PFSK-1 (cell line): ENCODE results near the gene PIGV.

Source experiments
- FOXP2 ChIP-seq: optimal IDR thresholded peaks from 2 replicates; pipeline ENCODE3; 2011; ENCODE audit warnings: borderline replicate concordance, control low read depth, inconsistent platforms; ENCODE audit not compliant: insufficient read depth; ENCODE audit errors: extremely low read length, extremely low read depth
- POLR2AphosphoS5 ChIP-seq: IDR thresholded peaks from 2 replicates; pipeline ENCODE4 v1.6.1; 2012; ENCODE audit warnings: low read depth, mild to moderate bottlenecking, control low read depth, low read length, moderate library complexity
- SIN3A ChIP-seq: IDR thresholded peaks from 2 replicates; pipeline ENCODE4 v1.6.1; 2012; ENCODE audit warnings: mild to moderate bottlenecking, low read length, moderate library complexity, borderline replicate concordance; ENCODE audit not compliant: insufficient read depth
- TAF1 ChIP-seq: IDR thresholded peaks from 2 replicates; pipeline ENCODE4 v1.6.1; 2012; ENCODE audit warnings: low read length, control low read depth, borderline replicate concordance; ENCODE audit not compliant: insufficient read depth
- TF ChIP-seq, protein P1 (sequence below), 2 experiments: IDR thresholded peaks; 2 replicates each; pipeline versions ENCODE4 v1.6.1 to v1.8.0; 2011 to 2012; ENCODE audit warnings: low read depth in 2 of 2, low read length in 2 of 2, control low read depth in 1 of 2, inconsistent platforms in 1 of 2, mild to moderate bottlenecking in 1 of 2, moderate library complexity in 1 of 2; ENCODE audit not compliant: insufficient read depth in 1 of 2

PIGV gene

DNA sequence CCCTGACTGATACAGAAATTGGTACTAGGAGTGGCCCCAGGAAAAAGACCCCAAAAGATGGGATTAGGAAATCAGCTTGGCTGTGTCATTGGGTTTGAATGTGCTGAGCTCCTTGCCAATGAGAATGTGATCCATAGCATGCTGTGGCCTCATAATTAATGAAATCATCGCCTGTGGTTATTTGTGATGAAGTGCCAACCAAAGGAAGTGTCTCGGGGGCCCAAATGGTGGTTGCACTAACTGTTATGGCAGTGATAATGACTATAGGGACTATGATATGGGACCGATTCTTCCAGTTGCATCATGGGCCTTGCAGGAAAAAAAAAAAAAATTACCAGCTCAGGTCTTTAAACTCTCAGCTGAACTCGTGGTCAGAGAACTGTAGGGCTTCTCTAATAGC, 23.3 kb downstream of the PIGV start:
- TF ChIP-seq FOXP2 (no peak), TAF1 (no peak), POLR2AphosphoS5 (no peak), SIN3A (no peak)
- TF ChIP-seq, protein P1, sequence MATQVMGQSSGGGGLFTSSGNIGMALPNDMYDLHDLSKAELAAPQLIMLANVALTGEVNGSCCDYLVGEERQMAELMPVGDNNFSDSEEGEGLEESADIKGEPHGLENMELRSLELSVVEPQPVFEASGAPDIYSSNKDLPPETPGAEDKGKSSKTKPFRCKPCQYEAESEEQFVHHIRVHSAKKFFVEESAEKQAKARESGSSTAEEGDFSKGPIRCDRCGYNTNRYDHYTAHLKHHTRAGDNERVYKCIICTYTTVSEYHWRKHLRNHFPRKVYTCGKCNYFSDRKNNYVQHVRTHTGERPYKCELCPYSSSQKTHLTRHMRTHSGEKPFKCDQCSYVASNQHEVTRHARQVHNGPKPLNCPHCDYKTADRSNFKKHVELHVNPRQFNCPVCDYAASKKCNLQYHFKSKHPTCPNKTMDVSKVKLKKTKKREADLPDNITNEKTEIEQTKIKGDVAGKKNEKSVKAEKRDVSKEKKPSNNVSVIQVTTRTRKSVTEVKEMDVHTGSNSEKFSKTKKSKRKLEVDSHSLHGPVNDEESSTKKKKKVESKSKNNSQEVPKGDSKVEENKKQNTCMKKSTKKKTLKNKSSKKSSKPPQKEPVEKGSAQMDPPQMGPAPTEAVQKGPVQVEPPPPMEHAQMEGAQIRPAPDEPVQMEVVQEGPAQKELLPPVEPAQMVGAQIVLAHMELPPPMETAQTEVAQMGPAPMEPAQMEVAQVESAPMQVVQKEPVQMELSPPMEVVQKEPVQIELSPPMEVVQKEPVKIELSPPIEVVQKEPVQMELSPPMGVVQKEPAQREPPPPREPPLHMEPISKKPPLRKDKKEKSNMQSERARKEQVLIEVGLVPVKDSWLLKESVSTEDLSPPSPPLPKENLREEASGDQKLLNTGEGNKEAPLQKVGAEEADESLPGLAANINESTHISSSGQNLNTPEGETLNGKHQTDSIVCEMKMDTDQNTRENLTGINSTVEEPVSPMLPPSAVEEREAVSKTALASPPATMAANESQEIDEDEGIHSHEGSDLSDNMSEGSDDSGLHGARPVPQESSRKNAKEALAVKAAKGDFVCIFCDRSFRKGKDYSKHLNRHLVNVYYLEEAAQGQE (IDR thresholded peaks at IDR 0.05; ENCODE audit: insufficient read depth in 1 of 2, low read depth in 2 of 2, low read length in 2 of 2): no peak

DNA sequence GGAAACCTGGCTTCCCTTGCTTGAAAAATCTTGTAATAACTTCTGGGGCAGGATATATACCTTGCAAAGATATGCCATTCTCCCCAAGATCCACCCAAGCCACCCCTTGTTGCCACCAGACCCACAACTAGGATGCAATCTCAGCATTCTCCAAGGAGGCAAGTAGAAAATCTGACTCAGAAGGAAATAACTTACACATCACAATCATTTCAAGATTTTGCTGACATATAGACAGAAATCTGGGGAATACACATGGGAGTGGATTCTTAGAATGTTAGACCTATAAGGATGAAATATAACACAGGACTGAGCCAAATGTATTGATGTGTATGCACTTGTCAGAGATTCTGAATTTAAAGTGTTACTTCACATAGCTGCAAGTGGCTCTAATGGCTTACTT, 24.0 kb downstream of the PIGV start:
- TF ChIP-seq TAF1: no peak
- TF ChIP-seq FOXP2: no peak
- TF ChIP-seq, protein P1 (IDR thresholded peaks at IDR 0.05; ENCODE audit: insufficient read depth in 1 of 2, low read depth in 2 of 2, low read length in 2 of 2): no peak
- no peak for TF ChIP-seq SIN3A
- no peak for TF ChIP-seq POLR2AphosphoS5

DNA sequence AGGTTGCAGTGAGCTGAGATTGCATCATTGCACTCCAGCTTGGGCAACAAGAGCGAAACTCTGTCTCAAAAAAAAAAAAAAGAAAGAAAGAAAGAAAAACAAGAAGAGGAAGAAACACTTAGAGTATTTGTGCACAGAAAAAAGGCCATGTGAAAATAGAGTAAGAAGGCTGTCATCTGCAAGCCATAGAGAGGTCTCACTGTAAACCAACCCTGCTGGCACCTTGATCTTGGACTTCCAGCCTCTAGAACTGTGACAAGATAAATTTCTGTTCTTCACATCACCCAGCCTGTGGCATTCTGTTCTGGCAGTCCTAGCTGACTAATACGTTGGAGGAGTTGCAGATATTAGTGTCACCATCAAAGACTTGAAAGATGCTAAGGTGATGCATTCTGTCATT, 26.6 kb downstream of the PIGV start:
- TF ChIP-seq, protein P1 (IDR thresholded peaks at IDR 0.05; ENCODE audit: insufficient read depth in 1 of 2, low read depth in 2 of 2, low read length in 2 of 2): no peak
- no peak for TF ChIP-seq POLR2AphosphoS5

DNA sequence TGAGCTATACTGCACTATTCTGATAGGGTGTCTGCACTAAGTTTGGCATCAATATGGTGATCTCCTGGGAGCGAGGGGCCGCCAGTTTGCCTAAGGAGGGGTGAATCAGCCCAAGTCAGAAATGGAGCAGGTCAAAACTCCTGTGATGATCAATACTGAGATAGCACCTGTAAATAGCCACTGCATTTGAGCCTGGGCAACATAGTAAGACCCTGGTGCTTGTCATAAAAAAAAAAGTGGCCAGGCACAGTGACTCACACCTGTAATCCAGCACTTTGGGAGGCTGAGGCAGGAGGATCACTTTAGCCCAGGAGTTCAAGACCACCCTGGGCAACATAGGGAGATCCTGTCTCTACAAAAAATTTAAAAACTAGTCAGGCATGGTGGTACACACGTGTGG, 27.1 kb downstream of the PIGV start:
- TF ChIP-seq, protein P1 (IDR thresholded peaks at IDR 0.05; ENCODE audit: insufficient read depth in 1 of 2, low read depth in 2 of 2, low read length in 2 of 2): no peak
- TF ChIP-seq FOXP2 (no peak), POLR2AphosphoS5 (no peak), SIN3A (no peak), TAF1 (no peak)

DNA sequence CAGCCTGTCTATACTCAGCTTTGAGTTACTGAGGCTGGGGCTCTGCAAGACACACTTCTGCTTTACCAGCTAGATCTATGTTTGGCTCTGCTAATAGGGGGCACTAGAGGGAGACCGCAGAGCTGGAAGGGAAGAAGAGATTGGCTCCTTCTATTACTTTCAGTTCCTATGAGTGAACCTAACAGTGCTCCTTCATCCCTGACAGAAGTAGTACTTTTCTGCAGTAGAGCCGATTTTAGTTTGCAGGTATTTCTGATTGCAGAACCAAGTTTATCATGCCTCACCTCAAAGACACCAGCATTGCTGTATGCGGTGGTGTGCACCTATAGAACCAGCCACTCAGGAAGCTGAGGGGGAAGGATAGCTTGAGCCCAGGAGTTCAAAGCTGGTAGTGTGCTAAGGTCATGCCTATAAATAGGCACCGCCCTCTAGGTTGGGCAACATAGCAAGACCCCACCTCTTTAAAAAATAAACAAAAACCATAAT, 33.1 kb downstream of the PIGV start:
- TF ChIP-seq, protein P1 (IDR thresholded peaks at IDR 0.05; ENCODE audit: insufficient read depth in 1 of 2, low read depth in 2 of 2, low read length in 2 of 2): no peak
- TF ChIP-seq FOXP2 (no peak), POLR2AphosphoS5 (no peak), SIN3A (no peak), TAF1 (no peak)
